GM12892 (cell line): ENCODE results near the gene MEN1.

Experiments used
- DNase-seq: peaks from one replicate; pipeline ENCODE4 v3.0.0; 2011; ENCODE audit not compliant: insufficient read length
- FAIRE-seq: peaks from 2 replicates; lab custom pipeline; 2011; peaks lifted over from hg19 to GRCh38; lab: Jason Lieb, UNC
- POLR2A ChIP-seq: IDR thresholded peaks from 2 replicates; pipeline ENCODE4 v1.6.1; 2011; ENCODE audit warnings: low read depth, low read length, control low read depth
- POLR2AphosphoS5 ChIP-seq: IDR thresholded peaks from 2 replicates; pipeline ENCODE4 v1.6.1; 2011; ENCODE audit warnings: low read depth, low read length, control low read depth
- TAF1 ChIP-seq: IDR thresholded peaks from 2 replicates; pipeline ENCODE4 v1.6.1; 2011; ENCODE audit warnings: low read depth, mild to moderate bottlenecking, control low read depth, low read length, borderline replicate concordance

MEN1 gene

GRCh38 chr11:64803846-64804345 is 6.5 kb downstream of the MEN1 start:
- TF ChIP-seq POLR2A (no peak), POLR2AphosphoS5 (no peak), TAF1 (no peak)
- DNase-seq (no peak), FAIRE-seq (peak; percentile 44)

- 0 out of 2 replicates have a peak, but pooled peaks have one; percentile 22 for TF ChIP-seq POLR2AphosphoS5
- TF ChIP-seq POLR2A: peak; percentile 53; the same call in 1 of the 2 replicates
- TF ChIP-seq TAF1: no peak
- DNase-seq: peak; percentile 97
- peak; percentile 94 for FAIRE-seq
Observed at GRCh38 chr11:64803158-64803845, 7.0 kb downstream of the MEN1 start, which contains the start of gene MAP4K2. Gene MAP4K2, minus strand, starts transcription at chr11:64803214. Its CDS starts 65 bp downstream, at chr11:64803149.

- FAIRE-seq: no peak
- peak; percentile 57 for DNase-seq
- TF ChIP-seq POLR2A (no peak), POLR2AphosphoS5 (no peak), TAF1 (no peak)
Observed at GRCh38 chr11:64802370-64803157, 7.8 kb downstream of the MEN1 start.

- TF ChIP-seq TAF1 (no peak), POLR2A (no peak), POLR2AphosphoS5 (no peak)
- DNase-seq (no peak), FAIRE-seq (no peak)
Observed at GRCh38 chr11:64801561-64802369, 8.6 kb downstream of the MEN1 start.

GRCh38 chr11:64801158-64801464 is 9.2 kb downstream of the MEN1 start:
- DNase-seq: peak; percentile 35
- FAIRE-seq: peak; percentile 17
- TF ChIP-seq POLR2A (no peak), POLR2AphosphoS5 (no peak), TAF1 (no peak)

GRCh38 chr11:64800303-64801157 is 9.8 kb downstream of the MEN1 start:
- DNase-seq (peak; percentile 7), FAIRE-seq (peak; percentile 62)
- no peak for TF ChIP-seq TAF1

- peak; percentile 33 for FAIRE-seq
- peak; percentile 41 for DNase-seq
- TF ChIP-seq POLR2AphosphoS5 (no peak), TAF1 (no peak), POLR2A (no peak)
Observed at GRCh38 chr11:64799623-64800302, 10.6 kb downstream of the MEN1 start.

GRCh38 chr11:64799256-64799622 is 11.1 kb downstream of the MEN1 start:
- DNase-seq: no peak
- TF ChIP-seq POLR2A: no peak
- no peak for TF ChIP-seq TAF1
- TF ChIP-seq POLR2AphosphoS5: no peak
- no peak for FAIRE-seq

- no peak for DNase-seq
- no peak for FAIRE-seq
- TF ChIP-seq POLR2AphosphoS5 (no peak), POLR2A (no peak), TAF1 (no peak)
Observed at GRCh38 chr11:64796757-64797541, 13.4 kb downstream of the MEN1 start.

GRCh38 chr11:64796047-64796756 is 14.1 kb downstream of the MEN1 start:
- FAIRE-seq: no peak
- peak; percentile 7 for DNase-seq
- TF ChIP-seq TAF1 (no peak), POLR2AphosphoS5 (no peak), POLR2A (no peak)
